GM18517 (cell line): ENCODE data around the gene USP40.

Source experiments
- ATAC-seq: cut with Tn5 transposase; IDR thresholded peaks from one replicate; pipeline ENCODE4 v1.9.1; 2021; ENCODE audit warnings: mild to moderate bottlenecking, moderate library complexity; ENCODE audit not compliant: unreplicated experiment

Gene USP40

DNA sequence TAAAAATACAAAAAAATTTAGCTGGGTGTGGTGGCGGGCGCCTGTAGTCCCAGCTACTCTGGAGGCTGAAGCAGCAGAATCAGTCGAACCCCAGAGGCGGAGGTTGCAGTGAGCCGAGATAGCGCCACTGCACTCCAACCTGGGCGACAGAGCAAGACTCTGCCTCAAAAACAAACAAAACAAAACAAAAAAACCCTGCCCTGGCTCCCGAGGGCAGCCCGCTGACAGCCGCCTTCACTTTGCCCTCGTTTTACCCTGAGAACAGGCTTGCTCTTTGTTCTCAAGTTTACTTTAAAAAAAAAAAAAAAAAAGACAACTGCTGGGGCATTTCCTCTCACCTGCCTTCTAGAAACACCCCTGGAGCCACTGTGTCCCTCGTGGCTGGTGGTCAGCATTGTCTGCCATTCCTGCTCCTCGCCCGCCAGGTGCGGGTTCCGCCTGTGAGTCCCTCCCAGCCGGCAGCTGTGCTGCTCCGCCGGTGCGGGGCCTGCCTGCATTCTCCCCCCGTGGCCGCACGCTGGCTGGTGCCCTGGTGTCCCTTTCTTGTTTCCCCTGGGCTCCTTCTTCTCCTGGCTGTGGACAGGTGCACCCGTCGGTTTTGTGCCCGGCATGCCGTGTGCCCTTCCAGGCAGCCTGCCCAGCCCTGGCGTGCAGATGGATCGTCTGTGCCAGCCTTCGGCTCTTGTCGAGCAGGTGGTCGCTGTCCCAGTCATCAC, 105.7 kb downstream of the USP40 start:
- no peak for ATAC-seq

DNA sequence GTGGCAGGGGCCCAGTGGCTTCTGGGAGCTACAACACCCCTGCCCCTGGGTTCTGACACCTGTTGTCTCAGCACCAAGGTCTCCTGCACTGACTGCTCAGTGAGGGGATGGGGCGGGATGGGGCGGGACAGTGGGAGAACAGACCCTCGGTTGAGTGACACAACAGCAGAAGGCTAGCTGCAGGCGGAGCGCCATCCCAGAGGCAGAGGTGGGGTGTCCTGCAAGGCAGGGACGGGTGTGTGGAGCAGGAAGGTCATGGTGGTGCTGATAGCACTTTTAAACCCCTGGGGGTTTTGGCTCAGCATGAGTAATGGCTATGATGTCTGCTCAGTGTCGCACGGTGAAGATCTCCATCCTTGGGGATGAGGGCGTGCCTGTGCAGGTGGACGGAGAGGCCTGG, 107.2 kb downstream of the USP40 start:
- ATAC-seq: no peak

DNA sequence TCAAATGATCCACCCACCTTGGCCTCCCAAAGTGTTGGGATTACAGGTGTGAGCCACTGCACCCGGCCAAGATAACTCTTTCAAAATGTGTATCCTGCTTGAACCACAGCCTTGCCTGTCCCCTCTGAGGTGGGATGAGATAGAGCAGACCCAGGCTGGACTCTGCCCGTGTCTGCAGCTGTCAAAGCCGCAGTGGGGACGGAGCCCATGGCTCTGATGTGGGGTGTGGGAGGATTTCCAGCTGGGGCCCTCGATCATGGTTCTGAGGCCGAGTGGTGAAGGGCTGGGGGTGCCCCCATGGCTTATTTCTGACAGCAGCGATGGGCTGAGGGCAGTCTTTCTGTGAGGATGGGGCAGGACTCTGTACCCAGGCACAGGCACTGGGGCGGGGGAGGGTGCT, 107.8 kb downstream of the USP40 start:
- ATAC-seq: no peak

DNA sequence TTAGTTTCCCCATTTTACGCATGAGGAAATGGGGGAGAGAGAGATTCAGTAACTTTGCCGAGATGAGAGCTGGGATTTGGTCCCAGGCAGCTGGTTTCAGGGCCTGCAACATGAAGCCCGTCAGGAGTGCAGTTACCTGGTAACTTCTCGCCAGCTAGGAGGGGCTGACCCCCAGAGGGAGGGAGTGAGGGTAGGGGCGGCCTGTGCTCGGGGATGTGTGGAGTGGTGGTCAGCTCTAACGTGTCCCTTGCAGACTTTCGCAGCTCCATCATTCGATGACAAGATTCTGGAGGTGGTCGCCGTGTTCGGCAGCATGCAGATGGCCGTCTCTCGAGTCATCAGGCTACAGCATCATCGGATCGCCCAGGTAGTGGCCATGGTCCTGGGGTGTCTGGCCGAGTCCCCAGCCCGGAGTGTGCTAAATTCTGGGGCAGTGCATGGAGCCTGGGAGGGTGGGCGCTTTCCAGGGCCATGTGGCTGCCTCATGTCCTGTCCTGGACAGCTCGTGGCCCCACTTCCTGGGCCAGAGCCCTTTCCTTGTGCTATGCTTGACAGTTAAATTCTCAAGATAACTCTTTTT, 108.5 kb downstream of the USP40 start:
- no peak for ATAC-seq

DNA sequence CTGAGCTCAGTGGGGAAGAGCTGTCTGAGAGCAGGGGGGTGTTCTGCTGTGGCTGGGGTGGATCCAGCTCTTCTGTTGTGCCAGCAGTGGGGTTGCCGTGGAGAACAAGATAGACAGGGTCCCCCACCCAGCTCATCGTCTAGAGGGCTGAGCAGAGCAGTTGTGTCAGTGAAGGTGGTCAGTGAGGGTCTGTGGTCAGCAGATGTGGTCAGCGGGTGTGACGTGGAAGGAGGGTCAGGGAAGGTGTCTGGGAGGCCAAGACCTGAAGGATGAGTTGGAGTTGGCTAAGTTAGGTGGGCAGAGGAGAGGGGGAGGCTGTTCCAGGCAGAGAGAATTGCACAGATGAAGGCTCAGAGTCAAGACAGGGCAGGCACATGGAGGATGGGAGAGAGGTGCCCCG, 109.2 kb downstream of the USP40 start:
- ATAC-seq: no peak

DNA sequence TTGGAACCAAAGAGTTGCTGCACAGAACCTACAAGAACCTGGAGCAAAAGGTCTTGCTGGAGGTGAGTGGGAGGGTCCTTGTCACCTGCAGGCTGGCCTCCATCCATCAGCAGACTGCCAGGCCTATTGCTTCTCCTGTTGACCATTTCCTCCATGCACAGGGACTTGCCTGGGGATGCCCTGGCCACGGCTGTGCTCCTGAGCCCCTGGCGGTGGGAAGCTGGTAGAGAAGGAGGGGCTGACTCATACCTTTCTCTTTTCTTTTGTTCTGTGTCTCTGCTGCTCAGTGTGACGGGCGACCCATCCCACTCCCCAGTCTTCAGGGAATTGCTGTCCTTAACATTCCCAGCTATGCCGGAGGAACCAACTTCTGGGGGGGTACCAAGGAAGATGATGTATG, 109.6 kb downstream of the USP40 start:
- no peak for ATAC-seq

DNA sequence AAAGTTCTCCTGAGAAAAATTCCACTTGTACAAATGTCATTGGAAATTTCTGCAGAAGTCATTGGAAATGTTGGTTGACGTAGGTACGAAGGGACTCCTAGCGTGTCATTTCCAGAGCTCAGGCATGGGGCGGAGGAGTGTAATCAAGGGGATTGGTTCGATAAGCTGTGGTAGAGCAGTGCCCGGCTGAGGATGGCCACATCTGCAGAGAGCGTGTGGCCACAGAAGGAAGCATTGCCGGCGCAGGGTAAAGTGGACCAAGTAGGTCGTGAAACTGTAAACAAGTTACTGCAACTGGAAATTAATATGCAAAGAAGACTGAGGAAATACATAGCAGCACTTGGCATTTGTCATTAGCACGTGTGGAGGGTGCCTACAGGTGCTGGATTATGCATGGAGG, 110.5 kb downstream of the USP40 start:
- ATAC-seq: no peak

DNA sequence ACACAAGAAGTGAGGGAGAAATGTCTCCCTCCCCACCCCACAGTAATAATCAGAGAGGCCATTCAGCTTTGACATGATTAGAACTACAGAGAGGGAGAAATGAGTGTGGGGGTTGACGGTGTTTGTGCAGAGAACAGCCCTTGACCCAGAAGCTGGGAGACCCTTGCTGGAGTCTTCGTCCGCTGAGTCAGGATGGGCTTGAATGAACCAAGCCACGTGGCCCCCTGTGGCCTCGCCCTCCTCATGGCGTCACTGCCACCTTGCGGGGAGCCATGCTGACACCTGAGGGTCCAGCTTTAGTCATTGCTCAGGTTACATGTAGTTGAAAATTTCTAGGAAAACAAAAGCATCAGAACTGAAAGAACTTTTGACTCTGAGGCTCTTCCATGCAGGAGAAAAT, 111.1 kb downstream of the USP40 start:
- no peak for ATAC-seq

DNA sequence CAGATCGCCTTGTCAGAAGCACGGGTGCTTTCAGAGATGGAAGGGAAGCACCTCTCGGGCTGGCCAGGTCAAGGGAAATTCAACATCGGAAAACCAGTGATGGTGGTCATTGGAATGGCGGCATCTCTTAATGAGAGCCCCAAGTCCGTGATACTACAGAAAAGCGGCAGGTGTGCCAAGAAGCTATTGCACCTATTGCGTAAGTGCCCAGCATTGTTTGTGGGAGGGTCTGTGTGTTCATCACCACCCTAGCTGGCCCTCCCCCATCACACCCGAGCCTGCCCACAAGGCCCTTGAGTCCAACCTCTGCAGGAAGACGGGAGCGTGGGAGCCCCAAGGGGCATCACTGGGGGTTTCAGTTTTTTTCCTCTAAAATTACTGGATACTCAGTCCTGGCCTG, 111.6 kb downstream of the USP40 start:
- ATAC-seq: no peak

DNA sequence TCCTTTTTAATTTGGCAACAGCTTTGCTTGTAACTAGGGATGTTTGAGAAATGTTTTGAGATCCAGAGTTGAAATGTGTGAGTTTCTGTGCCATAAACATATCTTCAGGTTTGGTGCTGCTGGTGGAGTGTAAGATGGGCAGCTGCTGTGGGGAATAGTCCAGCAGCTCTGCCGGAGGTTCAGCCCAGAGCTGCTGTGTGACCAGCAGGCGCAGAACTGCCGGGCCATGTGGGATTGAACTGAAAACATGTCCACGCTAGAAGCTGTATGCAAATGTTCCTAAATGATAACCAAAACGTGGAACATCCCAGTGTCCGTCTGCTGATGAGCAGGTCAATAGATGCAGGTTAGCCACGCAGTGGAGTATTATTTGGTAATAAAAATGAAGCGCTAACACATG, 112.7 kb downstream of the USP40 start:
- ATAC-seq: no peak

DNA sequence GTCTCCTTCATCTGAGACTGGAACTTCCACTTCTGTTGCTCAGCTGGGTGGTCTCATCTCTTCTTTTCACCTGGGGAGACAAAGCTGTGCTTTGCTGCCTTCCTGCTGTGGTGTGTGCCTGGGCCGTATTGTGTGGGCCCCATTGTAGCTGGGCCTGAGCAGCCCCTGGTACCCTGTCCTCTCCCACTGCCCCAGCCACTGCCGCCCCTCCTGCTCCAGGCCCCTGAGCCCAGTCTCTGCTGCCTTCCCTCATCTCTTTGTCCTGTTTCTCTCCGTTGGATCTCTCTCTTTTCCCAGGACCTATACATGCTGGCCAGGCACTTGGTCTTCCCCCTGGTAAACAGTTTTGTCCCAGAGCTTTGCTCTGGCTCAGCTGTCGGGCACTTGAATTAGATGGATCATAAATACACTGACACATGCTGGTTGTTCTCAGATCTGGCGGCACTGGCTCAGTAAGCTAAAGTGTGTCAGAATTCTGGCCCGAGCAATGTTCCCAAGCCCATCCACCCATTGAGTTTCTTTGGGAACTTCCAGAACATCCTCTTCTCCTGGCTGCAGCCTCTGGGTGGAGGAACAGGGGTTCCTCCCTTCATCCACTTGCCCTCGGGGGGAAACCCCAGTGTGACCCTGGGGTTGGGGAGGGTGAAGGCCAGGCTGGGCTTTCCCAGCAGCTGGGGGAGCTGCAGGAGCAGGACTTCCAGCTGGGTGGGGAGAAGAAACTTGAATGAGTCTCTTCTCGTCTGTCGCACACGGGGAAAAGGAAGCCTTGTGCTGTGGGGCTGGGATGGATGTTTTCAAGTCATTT, 113.3 kb downstream of the USP40 start:
- ATAC-seq: no peak

DNA sequence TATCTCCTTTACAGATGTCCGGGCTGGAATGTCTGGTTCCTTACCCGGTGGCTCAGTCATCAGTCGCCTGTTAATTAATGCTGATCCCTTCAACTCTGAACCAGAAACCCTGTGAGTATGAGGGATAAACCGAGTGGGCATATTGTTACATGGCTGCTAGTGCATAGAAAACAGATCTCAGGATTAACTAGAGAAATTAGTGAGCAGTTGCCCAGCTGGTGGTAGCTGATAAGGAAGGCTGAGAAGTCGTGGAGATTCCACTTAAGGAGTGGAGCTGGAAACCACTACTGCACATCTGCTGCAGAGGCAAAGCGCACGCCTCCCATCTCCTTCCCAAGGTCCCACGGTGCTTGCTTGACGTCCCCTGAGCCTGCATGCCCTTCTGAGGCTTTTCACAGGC, 114.6 kb downstream of the USP40 start:
- ATAC-seq: no peak

DNA sequence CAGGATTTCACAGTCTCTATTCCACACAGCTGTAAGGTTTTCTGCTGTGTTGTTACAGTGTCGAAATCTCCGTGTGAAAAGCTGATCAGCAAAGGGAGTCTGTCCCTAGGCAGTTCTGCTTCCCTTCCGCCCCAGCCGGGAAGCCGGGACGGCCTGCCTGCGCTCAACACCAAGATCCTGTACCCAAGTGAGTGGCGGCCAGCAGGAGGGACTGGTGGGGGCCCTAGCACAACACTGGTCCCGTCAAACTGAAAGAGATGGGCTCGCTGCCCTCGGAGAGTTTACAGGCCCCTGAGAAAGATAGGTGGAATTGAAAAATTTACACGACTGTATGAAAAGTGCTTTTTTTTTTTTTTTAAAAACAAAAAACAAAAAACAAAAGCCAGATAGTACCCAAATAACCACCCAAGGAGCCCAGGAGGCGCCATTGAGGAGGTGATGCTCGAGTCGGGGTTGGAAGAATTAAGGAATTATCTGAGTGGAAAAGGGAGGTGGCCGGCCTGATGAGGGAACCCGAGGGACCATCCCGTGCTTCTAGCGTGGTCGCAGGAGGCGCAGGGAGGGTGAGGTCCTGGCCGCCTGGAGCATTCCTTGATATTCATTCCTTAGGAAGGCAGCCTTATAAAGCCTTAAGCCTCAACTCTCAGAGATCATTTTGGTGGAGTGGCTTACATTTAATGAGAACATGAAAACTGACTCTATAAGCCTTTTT, 115.6 kb downstream of the USP40 start:
- ATAC-seq: no peak

DNA sequence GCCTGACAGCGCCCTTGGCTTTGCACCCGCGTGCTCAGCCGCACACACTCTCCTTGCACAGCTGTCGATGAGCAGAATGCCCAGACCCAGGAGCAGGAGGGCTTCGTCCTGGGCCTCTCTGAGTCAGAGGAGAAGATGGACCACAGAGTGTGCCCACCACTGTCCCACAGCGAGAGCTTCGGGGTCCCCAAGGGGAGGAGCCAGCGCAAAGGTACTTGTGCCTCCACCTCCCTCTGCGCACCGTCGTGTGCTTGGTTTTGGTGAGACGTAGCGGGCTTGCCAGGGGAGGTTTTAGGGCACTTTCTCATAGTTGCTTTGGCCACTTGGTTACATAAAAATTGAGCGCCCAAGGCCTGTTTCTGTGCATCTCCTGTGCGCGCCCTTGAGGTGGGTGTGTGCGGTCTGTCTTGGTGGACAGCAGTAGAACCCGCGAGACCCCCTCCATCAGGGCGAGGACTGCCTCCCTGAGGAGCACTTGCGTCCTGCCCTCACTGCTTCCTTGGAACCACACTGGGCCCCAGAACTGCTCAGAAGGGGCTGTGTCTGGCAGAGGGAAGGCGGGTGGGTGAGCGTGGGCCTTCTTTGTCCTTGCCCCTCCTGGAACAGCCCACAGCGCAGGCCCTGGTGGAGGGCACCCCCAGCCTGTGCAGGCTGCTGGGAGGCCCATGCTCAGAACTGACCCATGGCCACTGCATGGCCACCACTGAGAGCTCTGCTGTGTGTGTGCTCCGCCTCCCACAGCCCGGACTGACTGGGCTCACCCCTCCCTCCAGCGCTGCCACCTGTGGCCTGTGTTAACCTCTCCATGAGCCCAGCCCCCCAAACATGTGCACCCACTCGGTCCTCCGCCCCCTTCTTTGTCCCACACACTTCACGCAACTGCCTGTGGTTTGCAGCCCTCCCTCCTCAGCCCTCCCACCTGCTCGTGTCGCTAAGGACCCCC, 116.4 kb downstream of the USP40 start:
- no peak for ATAC-seq

DNA sequence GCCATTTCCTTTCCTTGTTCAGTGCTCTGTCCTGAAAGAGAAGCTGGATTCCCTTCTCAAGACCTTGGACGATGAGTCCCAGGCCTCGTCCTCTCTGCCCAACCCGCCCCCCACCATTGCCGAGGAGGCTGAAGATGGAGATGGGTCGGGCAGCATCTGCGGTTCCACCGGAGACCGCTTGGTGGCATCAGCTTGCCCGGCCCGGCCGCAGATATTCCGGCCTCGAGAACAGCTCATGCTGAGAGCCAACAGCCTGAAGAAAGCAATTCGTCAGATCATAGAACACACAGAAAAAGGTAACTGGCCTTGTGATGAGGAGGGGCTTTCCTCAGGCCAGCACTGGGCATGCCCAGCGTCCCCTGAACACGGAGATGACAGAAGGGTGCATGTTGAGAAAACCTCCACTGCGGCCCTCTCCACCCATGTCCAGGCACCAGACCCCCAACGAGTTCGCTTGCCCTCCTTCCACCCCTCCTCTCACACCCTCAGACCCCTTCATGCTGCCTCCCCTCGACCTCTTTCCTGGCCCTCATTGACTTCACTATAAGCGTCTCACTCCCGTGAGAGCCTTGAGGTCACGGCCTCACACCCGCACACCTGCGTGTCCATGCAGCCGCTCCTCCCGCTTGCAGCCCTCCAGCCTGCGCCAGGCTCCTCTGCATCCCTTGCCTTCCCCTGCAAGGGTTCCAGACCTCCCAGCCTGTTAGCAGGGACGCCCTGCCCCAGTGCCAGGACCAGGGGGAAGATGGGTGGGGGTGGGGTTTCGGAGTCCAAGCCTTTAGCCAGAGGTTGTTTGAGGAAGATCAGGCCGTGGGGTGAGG, 117.3 kb downstream of the USP40 start:
- ATAC-seq: no peak

DNA sequence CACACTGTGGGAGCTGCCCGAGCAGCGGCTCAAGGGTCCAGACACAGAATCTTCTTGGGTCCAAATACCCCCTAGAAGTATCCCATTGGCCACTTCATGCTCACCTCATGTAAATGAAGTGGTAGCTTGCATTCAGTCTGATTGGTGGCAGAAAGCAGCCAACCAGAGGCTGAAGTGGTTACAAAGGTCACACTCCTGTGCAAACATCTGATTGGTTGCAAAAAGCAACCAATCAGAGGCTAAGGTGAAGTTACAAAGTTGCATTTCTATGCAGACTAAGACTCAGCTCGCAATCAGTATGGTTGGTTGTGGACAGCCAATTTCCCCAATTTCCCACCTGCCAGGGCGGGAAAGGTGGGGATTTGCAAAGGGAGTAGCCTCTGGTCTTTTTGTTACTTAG, 118.0 kb downstream of the USP40 start:
- no peak for ATAC-seq

DNA sequence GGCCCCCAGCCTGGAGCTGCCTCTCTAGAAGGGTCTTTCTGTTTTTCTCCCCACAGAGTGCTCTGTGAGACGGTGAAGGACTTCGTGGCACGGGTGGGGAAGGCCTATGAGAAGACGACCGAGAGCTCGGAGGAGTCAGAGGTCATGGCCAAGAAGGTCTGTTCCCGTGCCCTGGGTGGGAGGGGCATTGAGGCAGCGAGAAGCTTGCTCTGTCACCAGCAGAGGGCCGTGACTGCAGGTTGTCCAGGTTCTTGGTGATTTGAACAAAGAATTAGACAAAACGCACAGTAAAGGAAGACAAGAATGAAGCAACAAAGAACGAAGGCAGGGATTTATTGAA, 118.4 kb downstream of the USP40 start:
- no peak for ATAC-seq

DNA sequence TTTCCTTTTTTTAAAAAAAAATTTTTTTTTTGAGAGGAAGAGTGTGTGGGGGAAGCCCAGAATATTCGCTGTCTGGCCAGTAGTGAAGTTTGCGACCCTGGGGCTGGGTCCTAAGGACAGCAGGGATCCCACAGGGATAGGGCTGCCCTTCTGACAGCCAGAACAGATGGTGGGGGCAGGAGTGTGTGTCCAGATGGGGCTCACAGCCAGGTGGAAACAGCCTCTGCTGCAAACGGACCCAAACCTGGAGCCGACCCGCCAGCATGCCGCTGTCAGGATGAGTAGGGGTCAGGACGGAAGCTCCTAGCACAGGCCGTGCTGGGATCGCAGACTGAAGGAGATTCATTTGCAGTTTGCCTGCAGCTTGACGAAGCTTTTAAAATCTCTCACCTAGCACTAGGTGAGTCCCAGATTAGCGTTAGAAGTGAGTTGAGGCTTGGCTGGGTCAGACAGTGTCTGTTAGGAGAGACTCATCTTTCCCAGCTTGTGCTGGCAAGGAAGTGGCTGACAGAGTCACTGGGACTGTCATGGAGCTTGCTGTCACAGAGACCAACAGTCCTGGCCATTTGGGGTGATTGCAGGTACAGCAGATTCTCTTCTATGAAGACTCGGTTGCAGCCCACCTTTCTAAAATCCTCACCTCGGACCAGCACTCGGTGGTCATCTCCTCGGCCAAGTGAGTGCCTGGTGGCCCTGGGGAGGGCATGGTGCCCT, 118.9 kb downstream of the USP40 start:
- no peak for ATAC-seq
